IMR-90 (cell line): ENCODE data around the gene BUB1B.

Experiments
- CEBPB ChIP-seq: IDR thresholded peaks from 2 replicates; pipeline ENCODE4 v1.6.1; 2012; ENCODE audit warnings: low read depth, low read length, improper control_type of control experiment
- CTCF ChIP-seq: conservative IDR thresholded peaks from 2 replicates; pipeline ENCODE4 v1.5.1; 2012; ENCODE audit warnings: mild to moderate bottlenecking, low read depth, low read length, improper control_type of control experiment
- ELK1 ChIP-seq: fragments of 150-350 bp; IDR thresholded peaks from 2 replicates; pipeline ENCODE4 v1.6.1; 2016; ENCODE audit warnings: low read depth, mild to moderate bottlenecking, low read length, moderate library complexity, borderline replicate concordance
- MAFK ChIP-seq: IDR thresholded peaks from 2 replicates; pipeline ENCODE4 v1.6.1; 2012; ENCODE audit warnings: low read depth, low read length, improper control_type of control experiment
- MAZ ChIP-seq: IDR thresholded peaks from 2 replicates; pipeline ENCODE4 v1.6.1; 2012; ENCODE audit warnings: low read depth, mild to moderate bottlenecking, low read length, improper control_type of control experiment, moderate library complexity, borderline replicate concordance
- NFE2L2 ChIP-seq: fragments of 150-350 bp; IDR thresholded peaks from 2 replicates; pipeline ENCODE4 v1.6.1; 2016; ENCODE audit warnings: low read depth, mild to moderate bottlenecking, low read length
- POLR2A ChIP-seq: IDR thresholded peaks from 2 replicates; pipeline ENCODE4 v1.6.1; 2012; ENCODE audit warnings: mild to moderate bottlenecking, low read depth, low read length
- RAD21 ChIP-seq: IDR thresholded peaks from 2 replicates; pipeline ENCODE4 v1.6.1; 2012; ENCODE audit warnings: low read length, improper control_type of control experiment
- RCOR1 ChIP-seq: IDR thresholded peaks from 2 replicates; pipeline ENCODE4 v1.6.1; 2012; ENCODE audit warnings: mild to moderate bottlenecking, low read length, improper control_type of control experiment; ENCODE audit not compliant: insufficient replicate concordance
- RFX5 ChIP-seq: IDR thresholded peaks from 2 replicates; pipeline ENCODE4 v1.8.0; 2012; ENCODE audit warnings: low read depth, mild to moderate bottlenecking, low read length, moderate library complexity
- SMC3 ChIP-seq: fragments of 150-350 bp; IDR thresholded peaks from 2 replicates; pipeline ENCODE4 v1.6.1; 2016; ENCODE audit warnings: low read depth, mild to moderate bottlenecking, antibody characterized with exemption, low read length, moderate library complexity

GRCh38 chr15:40190591-40190990 is 29.7 kb downstream of the BUB1B start:
- TF ChIP-seq ELK1 (no peak), CTCF (no peak), RCOR1 (no peak), POLR2A (no peak), CEBPB (no peak), NFE2L2 (no peak), SMC3 (no peak), MAFK (no peak), RAD21 (no peak), MAZ (no peak), RFX5 (no peak)
